ENCODE measurements around the gene RELCH. TPM values are rescaled to one million over a fixed set of nuclear protein-coding genes. Genes with fewer than 3 reads are reported as not detected.

RELCH gene
- total RNA-seq, 1 experiment from 2014 or later: 21.6 TPM

DNA sequence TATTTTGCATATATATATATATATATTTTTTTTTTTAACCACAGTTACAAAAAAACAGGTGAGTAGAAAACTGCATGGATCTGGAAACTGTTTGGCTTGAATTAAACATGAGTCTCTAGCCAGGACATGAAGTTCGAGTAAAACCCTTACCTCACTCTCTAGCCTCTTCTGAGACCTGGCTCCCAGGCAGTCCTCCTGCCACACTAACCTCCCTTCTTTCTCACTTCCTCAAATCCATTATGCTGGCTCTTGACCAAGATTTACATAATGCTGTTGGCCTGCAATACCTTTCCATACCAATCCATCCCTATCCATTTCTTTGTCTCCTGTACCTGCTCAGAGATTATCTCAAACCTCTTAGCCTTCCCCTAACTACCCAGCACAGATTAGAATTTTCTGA lies 34.2 kb upstream of the RELCH start:
- Histone ChIP-seq H3K9me3 (ENCODE audit: low read length) (no peaks in the 10 kb centered on the region), H3K4me3 (ENCODE audit: low read length) (no peak overlapping the region), H4K20me1 (ENCODE audit: low read length) (no peaks in the 10 kb centered on the region), H2AFZ (ENCODE audit: low read length) (no peak overlapping the region), H3K36me3 (ENCODE audit: low read depth, low read length) (no peaks in the 10 kb centered on the region), H3K27ac (ENCODE audit: low read length) (no peak overlapping the region), H3F3A (ENCODE audit: low read length, unreplicated experiment) (no peaks in the 10 kb centered on the region), H3K27me3 (ENCODE audit: low read length) (no peaks in the 10 kb centered on the region), H3K4me1 (ENCODE audit: insufficient read depth, low read length) (no peaks in the 10 kb centered on the region), H3K9ac (ENCODE audit: low read length) (no peak overlapping the region), H3K4me2 (ENCODE audit: low read length) (no peak overlapping the region), H3K9me2 (replicated peaks; ENCODE audit: low read length) (no peaks in the 10 kb centered on the region), H3K79me2 (ENCODE audit: low read length) (no peaks in the 10 kb centered on the region)
- DNase-seq (no peak), ATAC-seq (no peak)
- ChIA-PET CTCF (no interaction called here), POLR2A (ENCODE audit: unreplicated experiment) (no interaction called here)
- TF ChIP-seq, protein P1, sequence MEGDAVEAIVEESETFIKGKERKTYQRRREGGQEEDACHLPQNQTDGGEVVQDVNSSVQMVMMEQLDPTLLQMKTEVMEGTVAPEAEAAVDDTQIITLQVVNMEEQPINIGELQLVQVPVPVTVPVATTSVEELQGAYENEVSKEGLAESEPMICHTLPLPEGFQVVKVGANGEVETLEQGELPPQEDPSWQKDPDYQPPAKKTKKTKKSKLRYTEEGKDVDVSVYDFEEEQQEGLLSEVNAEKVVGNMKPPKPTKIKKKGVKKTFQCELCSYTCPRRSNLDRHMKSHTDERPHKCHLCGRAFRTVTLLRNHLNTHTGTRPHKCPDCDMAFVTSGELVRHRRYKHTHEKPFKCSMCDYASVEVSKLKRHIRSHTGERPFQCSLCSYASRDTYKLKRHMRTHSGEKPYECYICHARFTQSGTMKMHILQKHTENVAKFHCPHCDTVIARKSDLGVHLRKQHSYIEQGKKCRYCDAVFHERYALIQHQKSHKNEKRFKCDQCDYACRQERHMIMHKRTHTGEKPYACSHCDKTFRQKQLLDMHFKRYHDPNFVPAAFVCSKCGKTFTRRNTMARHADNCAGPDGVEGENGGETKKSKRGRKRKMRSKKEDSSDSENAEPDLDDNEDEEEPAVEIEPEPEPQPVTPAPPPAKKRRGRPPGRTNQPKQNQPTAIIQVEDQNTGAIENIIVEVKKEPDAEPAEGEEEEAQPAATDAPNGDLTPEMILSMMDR (conservative IDR thresholded peaks at IDR 0.05; ENCODE audit: low read depth, low read length): no peak
- TF ChIP-seq EZH2phosphoT487 (IDR thresholded peaks at IDR 0.05; ENCODE audit: borderline replicate concordance, low read length): no peak
- no peak for TF ChIP-seq EZH2 (IDR thresholded peaks at IDR 0.05; ENCODE audit: low read length, unreplicated experiment)
- BruUV-seq (replicated peaks): no TSS peak
- intact Hi-C loops (cut with micrococcal nuclease): no loop called here

DNA sequence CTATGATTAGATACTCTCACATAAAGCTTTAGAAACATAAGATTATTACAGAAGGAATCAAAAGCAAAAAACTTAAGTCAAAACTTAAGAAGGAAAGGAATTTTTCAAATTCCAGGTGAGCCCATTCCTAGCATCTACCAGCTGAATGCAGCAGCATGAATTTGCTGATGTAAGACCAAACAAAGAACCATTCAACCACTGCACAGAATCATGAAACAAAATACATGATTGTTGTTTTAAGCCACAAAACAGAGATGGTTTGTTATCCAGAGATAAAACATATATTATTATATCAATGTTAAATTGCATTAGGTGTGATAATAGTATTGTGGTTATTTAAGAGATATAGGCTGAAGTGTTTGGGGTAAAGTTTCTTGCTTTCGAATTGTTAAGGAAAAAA lies 29.2 kb upstream of the RELCH start:
- intact Hi-C loops (cut with micrococcal nuclease): no loop called here

DNA sequence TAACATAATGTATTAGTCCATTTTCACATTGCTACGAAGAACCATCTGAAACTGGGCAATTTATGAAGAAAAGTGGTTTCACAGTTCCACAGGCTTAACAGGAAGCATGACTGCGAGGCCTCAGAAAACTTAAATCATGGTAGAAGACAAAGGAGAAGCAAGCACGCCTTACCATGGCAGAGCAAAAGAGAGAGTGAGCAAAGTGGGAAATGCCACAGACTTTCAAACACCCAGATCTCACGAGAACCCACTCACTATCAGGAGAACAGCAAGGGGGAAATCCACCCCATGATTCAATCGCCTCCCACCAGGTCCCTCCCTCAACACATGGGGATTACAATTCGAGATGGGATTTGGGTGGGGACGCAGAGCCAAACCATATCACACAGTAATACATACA lies 22.7 kb upstream of the RELCH start:
- Histone ChIP-seq H3K9me3 (ENCODE audit: low read length) (no peaks in the 10 kb centered on the region), H3K36me3 (ENCODE audit: low read depth, low read length) (no peaks in the 10 kb centered on the region), H3K4me1 (ENCODE audit: insufficient read depth, low read length) (no peaks in the 10 kb centered on the region), H3K4me3 (ENCODE audit: low read length) (no peak overlapping the region), H3K4me2 (ENCODE audit: low read length) (no peak overlapping the region), H3F3A (ENCODE audit: low read length, unreplicated experiment) (no peaks in the 10 kb centered on the region), H3K9me2 (replicated peaks; ENCODE audit: low read length) (no peaks in the 10 kb centered on the region), H3K27ac (ENCODE audit: low read length) (no peak overlapping the region), H4K20me1 (ENCODE audit: low read length) (no peaks in the 10 kb centered on the region), H2AFZ (ENCODE audit: low read length) (no peak overlapping the region), H3K79me2 (ENCODE audit: low read length) (no peaks in the 10 kb centered on the region), H3K9ac (ENCODE audit: low read length) (no peak overlapping the region), H3K27me3 (ENCODE audit: low read length) (no peaks in the 10 kb centered on the region)
- POLR2A ChIA-PET (ENCODE audit: unreplicated experiment): no interaction called here
- BruUV-seq (replicated peaks): no TSS peak
- CTCF ChIA-PET: no interaction called here
- ATAC-seq (no peak), DNase-seq (no peak)
- TF ChIP-seq, protein P1 (conservative IDR thresholded peaks at IDR 0.05; ENCODE audit: low read depth, low read length): no peak
- TF ChIP-seq EZH2 (IDR thresholded peaks at IDR 0.05; ENCODE audit: low read length, unreplicated experiment) (no peak), EZH2phosphoT487 (IDR thresholded peaks at IDR 0.05; ENCODE audit: borderline replicate concordance, low read length) (no peak)
- intact Hi-C loops (cut with micrococcal nuclease): no loop called here

More for the DNA sequence above, 29.2 kb upstream of the RELCH start:
- POLR2A ChIA-PET (ENCODE audit: unreplicated experiment): no interaction called here
- Histone ChIP-seq H3K79me2 (ENCODE audit: low read length) (no peaks in the 10 kb centered on the region), H3K4me1 (ENCODE audit: insufficient read depth, low read length) (no peaks in the 10 kb centered on the region), H3K4me3 (ENCODE audit: low read length) (no peak overlapping the region), H3K9me3 (ENCODE audit: low read length) (no peaks in the 10 kb centered on the region), H4K20me1 (ENCODE audit: low read length) (no peaks in the 10 kb centered on the region), H3K27me3 (ENCODE audit: low read length) (no peaks in the 10 kb centered on the region), H2AFZ (ENCODE audit: low read length) (no peak overlapping the region), H3F3A (ENCODE audit: low read length, unreplicated experiment) (no peaks in the 10 kb centered on the region), H3K27ac (ENCODE audit: low read length) (no peak overlapping the region), H3K36me3 (ENCODE audit: low read depth, low read length) (no peaks in the 10 kb centered on the region), H3K9me2 (replicated peaks; ENCODE audit: low read length) (no peaks in the 10 kb centered on the region), H3K4me2 (ENCODE audit: low read length) (no peak overlapping the region), H3K9ac (ENCODE audit: low read length) (no peak overlapping the region)
- ATAC-seq (no peak), DNase-seq (no peak)
- no peak for TF ChIP-seq EZH2 (IDR thresholded peaks at IDR 0.05; ENCODE audit: low read length, unreplicated experiment)
- TF ChIP-seq, protein P1 (conservative IDR thresholded peaks at IDR 0.05; ENCODE audit: low read depth, low read length): no peak
- TF ChIP-seq EZH2phosphoT487 (IDR thresholded peaks at IDR 0.05; ENCODE audit: borderline replicate concordance, low read length): no peak
- CTCF ChIA-PET: no interaction called here
- no TSS peak for BruUV-seq (replicated peaks)

All from PC-3 (cell line).